Kidney (tissue), 14 donors: Measurements from ENCODE around the gene ITCH. TPM values are rescaled to one million over a fixed set of nuclear protein-coding genes. Genes with fewer than 3 reads are reported as not detected.
"Not testable (repeated sequence)": the region's sequence is repeated elsewhere in the genome, so short reads cannot be mapped to it uniquely, and the experiment has no call there.

Experiments
- DNase-seq, 5 donors: peaks; one replicate each; pipeline ENCODE4 v3.0.0-alpha.2; 2013 to 2020
- FAIRE-seq: peaks from 2 replicates; lab custom pipeline; 2012; peaks lifted over from hg19 to GRCh38; lab: Jason Lieb, UNC
- H3K27ac ChIP-seq, 2 donors: one replicate each; pipeline ENCODE4 v1.7.0; 2013; ENCODE audit warnings: low read depth in 2 of 2, low read length in 2 of 2, inconsistent platforms in 1 of 2
- H3K27me3 ChIP-seq: one replicate; pipeline ENCODE4 v1.7.1; 2013; ENCODE audit warnings: low read length, inconsistent platforms; ENCODE audit not compliant: control insufficient read depth, insufficient read depth
- H3K36me3 ChIP-seq, 3 donors: one replicate each; pipeline versions ENCODE4 v1.7.0 to v1.7.1; 2013; ENCODE audit warnings: low read length in 3 of 3, control low read depth in 1 of 3, inconsistent platforms in 1 of 3; ENCODE audit not compliant: insufficient read depth in 3 of 3, control insufficient read depth in 2 of 3
- H3K4me1 ChIP-seq, 3 donors: one replicate each; pipeline versions ENCODE4 v1.7.0 to v1.7.1; 2013; ENCODE audit warnings: low read length in 3 of 3, inconsistent platforms in 1 of 3, low read depth in 1 of 3; ENCODE audit not compliant: control insufficient read depth in 2 of 3, insufficient read depth in 2 of 3
- H3K4me3 ChIP-seq, 3 donors: one replicate each; pipeline versions ENCODE4 v1.7.0 to v1.8.1; 2013; ENCODE audit warnings: low read length in 3 of 3, control low read depth in 1 of 3, inconsistent platforms in 1 of 3
- H3K9ac ChIP-seq, 3 donors: one replicate each; pipeline versions ENCODE4 v1.7.0 to v1.7.1; 2013; ENCODE audit warnings: low read length in 3 of 3, control low read depth in 1 of 3, inconsistent platforms in 1 of 3
- H3K9me3 ChIP-seq, 3 donors: one replicate each; pipeline versions ENCODE4 v1.7.0 to v1.7.1; 2013; ENCODE audit warnings: low read length in 3 of 3, control low read depth in 1 of 3, inconsistent platforms in 1 of 3; ENCODE audit not compliant: control insufficient read depth in 2 of 3, insufficient read depth in 1 of 3
- intact Hi-C: fragments of 100-400 bp; cut with DNase I; formaldehyde crosslinking; loops from one replicate; pipeline ENCODE4 v1.11.1; 2022
- polyA plus RNA-seq: library from polyadenylated mRNA; stranded (reverse); fragments of 350-450 nt; fragmentation: Illumina TruSeq; extraction: RNeasy Lipid Tissue Mini Kit (QIAGEN cat#74804); gene quantifications from one replicate; pipeline ENCODE4 v1.2.3, GENCODE V29; 2014; ENCODE audit warnings: low read depth, low replicate concordance; ENCODE audit not compliant: insufficient read depth
- total RNA-seq: library from RNA; stranded (reverse); fragmentation: NEBNext Ultra II Directional; extraction: Animal tissue kit (Norgen Biotek cat#: 25700); gene quantifications from one replicate; pipeline ENCODE4 v1.2.1, GENCODE V29; 2021
- TF ChIP-seq, protein P1 (sequence below): IDR thresholded peaks from 3 replicates; pipeline ENCODE4 v1.5.1; 2012; ENCODE audit warnings: mild to moderate bottlenecking, moderate library complexity, borderline replicate concordance; ENCODE audit not compliant: insufficient read depth; ENCODE audit errors: extremely low read depth
- donor health status: control.
- donor health status: control.
- donor health status: control.
- donor health status: control.
- donor health status: control.
- donor health status: DM: yes; HTN: yes; CAD: no.
- donor health status: Normal renal cell carcinoma (clear cell type).

The ITCH gene
- total and polyA plus RNA-seq, 2 donors from 2014 or later = 10.1 to 63.1 TPM

DNA sequence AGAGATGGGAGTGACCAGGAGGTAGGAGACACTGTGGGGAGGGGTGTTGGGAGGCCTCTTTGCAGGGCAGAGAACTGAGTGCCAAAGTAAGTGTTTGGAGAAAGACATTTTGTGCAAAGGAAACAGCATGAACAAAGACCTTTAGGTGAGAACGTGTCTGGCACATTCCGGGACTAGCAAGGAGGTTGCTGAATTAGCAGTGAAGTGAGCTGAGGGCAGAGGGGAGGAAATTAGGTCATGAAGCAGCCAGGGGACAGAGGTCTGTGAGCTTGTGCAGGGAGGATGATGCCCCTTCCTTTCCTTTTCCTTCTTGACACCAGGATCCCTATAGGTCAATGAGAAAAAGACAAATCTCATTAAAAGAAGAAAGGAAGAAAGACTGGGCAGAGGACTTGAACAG is 38.5 kb upstream of the ITCH start:
- intact Hi-C loops = no loop called here
- DNase-seq = no peak

DNA sequence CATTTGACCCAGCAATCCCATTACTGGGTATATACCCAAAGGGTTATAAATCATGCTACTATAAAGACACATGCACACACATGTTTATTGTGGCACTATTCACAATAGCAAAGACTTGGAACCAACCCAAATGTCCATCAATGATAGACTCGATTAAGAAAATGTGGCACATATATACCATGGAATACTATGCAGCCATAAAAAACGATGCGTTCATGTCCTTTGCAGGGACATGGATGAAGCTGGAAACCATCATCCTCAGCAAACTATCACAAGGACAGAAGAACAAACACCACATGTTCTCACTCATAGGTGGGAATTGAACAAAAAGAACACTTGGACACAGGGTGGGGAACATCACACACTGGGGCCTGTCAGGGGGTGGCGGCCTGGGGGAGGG is 34.9 kb upstream of the ITCH start:
- H3K36me3 ChIP-seq, FAIRE-seq, H3K4me3 ChIP-seq, intact Hi-C loops, H3K9ac ChIP-seq, H3K9me3 ChIP-seq, H3K4me1 ChIP-seq, DNase-seq, H3K27ac ChIP-seq, H3K27me3 ChIP-seq: not testable (repeated sequence)

More for the DNA sequence above, 38.5 kb upstream of the ITCH start:
- H3K9me3 ChIP-seq = no peaks in the 10 kb centered on the region
- no peaks in the 10 kb centered on the region for H3K36me3 ChIP-seq
- TF ChIP-seq, protein P1, sequence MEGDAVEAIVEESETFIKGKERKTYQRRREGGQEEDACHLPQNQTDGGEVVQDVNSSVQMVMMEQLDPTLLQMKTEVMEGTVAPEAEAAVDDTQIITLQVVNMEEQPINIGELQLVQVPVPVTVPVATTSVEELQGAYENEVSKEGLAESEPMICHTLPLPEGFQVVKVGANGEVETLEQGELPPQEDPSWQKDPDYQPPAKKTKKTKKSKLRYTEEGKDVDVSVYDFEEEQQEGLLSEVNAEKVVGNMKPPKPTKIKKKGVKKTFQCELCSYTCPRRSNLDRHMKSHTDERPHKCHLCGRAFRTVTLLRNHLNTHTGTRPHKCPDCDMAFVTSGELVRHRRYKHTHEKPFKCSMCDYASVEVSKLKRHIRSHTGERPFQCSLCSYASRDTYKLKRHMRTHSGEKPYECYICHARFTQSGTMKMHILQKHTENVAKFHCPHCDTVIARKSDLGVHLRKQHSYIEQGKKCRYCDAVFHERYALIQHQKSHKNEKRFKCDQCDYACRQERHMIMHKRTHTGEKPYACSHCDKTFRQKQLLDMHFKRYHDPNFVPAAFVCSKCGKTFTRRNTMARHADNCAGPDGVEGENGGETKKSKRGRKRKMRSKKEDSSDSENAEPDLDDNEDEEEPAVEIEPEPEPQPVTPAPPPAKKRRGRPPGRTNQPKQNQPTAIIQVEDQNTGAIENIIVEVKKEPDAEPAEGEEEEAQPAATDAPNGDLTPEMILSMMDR = no peak
- FAIRE-seq = no peak
- H3K4me3 ChIP-seq = no peak overlapping the region
- H3K4me1 ChIP-seq = peaks cover 0 to 3% (median 0%) of the 10 kb centered on the region in 3 donors
- no peaks in the 10 kb centered on the region for H3K27me3 ChIP-seq
- no peak overlapping the region for H3K27ac ChIP-seq
- no peak overlapping the region for H3K9ac ChIP-seq

DNA sequence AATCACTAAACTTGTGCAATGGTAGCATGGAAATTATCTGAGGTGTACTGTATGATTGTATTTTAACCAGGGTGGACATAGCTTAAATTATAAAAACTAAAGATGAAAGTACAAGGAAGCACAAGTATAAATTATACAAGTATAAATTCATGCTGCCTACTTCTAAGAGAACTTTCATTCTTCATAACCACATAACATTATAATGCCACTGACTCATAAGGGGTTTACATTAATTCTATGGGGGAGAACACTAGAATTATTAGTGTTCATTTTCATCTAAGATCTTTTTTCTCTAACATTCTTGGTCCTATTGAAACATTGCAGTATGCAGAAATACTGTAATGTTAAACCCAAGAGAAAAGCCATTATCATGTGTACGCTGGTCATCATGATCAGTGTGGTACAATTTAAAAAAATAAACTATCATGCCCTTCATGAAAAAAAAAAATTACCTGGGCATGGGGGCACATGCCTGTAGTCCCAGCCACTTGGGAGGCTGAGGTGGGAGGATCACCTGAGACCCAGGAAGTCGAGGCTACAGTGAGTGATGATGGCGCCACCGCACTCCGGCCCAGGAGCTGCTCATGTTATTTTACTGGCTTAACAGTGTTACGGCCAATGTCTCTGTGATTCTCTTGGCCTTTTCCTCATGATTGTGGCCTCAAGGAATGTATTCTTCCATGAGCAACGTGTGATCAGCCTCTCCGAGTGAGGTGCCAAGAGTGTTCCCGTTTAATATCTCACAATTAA is 34.0 kb upstream of the ITCH start:
- Histone ChIP-seq H3K9me3 (no peaks in the 10 kb centered on the region), H3K27me3 (no peaks in the 10 kb centered on the region), H3K9ac (no peak overlapping the region), H3K27ac (no peak overlapping the region), H3K4me3 (no peak overlapping the region), H3K36me3 (no peaks in the 10 kb centered on the region), H3K4me1 (peaks cover 0 to 3% (median 0%) of the 10 kb centered on the region in 3 donors)
- FAIRE-seq = no peak
- intact Hi-C loops = no loop called here
- TF ChIP-seq, protein P1 = no peak
- DNase-seq = no peak

DNA sequence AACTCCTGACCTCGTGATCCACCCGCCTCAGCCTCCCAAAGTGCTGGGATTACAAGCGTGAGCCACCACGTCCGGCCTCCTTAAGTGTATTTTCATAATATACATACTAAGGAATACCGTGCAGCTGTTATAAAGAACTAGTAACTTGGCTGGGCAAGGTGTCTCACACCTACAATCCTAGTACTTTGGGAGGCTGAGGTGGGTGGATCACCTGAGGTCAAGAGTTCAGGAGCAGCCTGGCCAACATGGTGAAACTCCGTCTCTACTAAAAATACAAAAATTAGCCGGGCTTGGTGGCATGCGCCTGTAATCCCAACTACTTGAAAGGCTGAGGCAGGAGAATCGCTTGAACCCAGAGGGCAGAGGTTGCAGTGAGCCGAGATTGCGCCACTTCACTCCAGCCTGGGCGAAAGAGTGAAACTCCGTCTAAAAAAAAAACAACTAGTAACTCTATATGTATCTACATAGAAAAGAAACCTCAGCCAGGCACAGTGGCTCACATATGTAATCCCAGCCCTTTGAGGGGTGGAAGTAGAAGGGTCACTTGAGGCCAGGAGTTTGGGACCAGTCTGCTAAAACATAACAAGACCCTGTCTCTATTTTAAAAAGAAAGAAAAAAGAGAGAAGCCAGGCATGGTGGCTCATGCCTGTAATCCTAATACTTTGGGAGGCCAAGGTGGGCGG is 32.1 kb upstream of the ITCH start:
- FAIRE-seq, H3K36me3 ChIP-seq, H3K27me3 ChIP-seq, H3K4me3 ChIP-seq, H3K27ac ChIP-seq, DNase-seq, H3K9me3 ChIP-seq, H3K4me1 ChIP-seq, intact Hi-C loops, H3K9ac ChIP-seq: not testable (repeated sequence)
